Measurements from ENCODE around the gene DECR2. TPM values are rescaled to one million over a fixed set of nuclear protein-coding genes. Genes with fewer than 3 reads are reported as not detected.
"Not testable (repeated sequence)": the region's sequence is repeated elsewhere in the genome, so short reads cannot be mapped to it uniquely, and the experiment has no call there.

DECR2 gene
- total RNA-seq, 1 experiment from 2014 or later = 27.5 TPM

DNA sequence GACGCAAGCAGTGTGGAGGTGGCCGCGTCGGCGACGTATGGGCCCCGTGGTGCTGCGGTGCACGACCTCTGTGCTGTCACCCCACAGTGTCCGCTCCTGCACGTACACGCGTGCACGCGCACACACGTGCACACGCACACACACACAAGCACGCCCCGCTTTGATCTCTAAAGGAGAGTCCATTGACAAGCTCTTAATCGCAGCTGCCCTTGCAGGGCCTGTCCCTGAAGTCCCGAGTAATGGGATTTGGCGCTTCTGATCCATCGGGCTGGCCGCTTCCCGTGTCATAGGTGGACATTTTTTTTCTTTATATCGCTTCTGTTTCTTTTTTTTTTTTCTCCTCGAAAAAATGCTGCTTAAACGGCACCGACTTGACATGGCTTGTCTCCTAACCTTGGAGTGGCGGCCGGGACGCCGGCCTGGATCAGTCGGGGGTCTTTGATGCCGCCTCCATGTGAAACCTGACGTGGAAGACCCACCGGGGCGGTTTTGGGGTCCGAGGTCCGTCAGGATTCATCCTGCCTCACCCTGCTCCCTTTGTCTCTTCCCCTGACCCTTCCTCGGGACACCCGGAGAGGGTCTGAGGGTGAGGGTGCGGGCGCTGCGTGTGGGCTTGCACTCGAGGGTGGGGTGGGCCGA, 40.9 kb upstream of the DECR2 start:
- POLR2A ChIA-PET (ENCODE audit: low non-redundant PET) = no interaction called here
- H3K4me1 ChIP-seq (ENCODE audit: insufficient read depth, low read length, poor library complexity, severe bottlenecking) = no peaks in the 10 kb centered on the region
- no peak overlapping the region for H3K27ac ChIP-seq (ENCODE audit: low read depth, low read length, poor library complexity, severe bottlenecking)
- DNase-seq (ENCODE audit: low spot score) = no peak
- H3K27me3 ChIP-seq (replicated peaks; ENCODE audit: insufficient read depth, low read depth, low read length, poor library complexity) = no peaks in the 10 kb centered on the region
- intact Hi-C loops (cut with micrococcal nuclease; ENCODE audit: unreplicated experiment) = loop anchor here (5.0 kb wide), 1 partner anchor 254 kb away; no protein-coding TSS in a partner anchor
- H3K9me3 ChIP-seq (ENCODE audit: low read depth, low read length, poor library complexity, severe bottlenecking) = no peaks in the 10 kb centered on the region
- no peaks in the 10 kb centered on the region for H3K36me3 ChIP-seq (ENCODE audit: insufficient read depth, low read length, poor library complexity, severe bottlenecking)
- CTCF ChIA-PET = interaction anchor here (2.0 kb wide), 1 partner anchor 295 kb away, joined by 11 read pairs; no protein-coding TSS in a partner anchor
- no peak overlapping the region for H3K4me3 ChIP-seq (ENCODE audit: low read depth, low read length, poor library complexity, severe bottlenecking)
- TF ChIP-seq EZH2 (IDR thresholded peaks at IDR 0.05; ENCODE audit: borderline replicate concordance, low read depth, low read length, poor library complexity, severe bottlenecking) = no peak
- TF ChIP-seq, protein P1, sequence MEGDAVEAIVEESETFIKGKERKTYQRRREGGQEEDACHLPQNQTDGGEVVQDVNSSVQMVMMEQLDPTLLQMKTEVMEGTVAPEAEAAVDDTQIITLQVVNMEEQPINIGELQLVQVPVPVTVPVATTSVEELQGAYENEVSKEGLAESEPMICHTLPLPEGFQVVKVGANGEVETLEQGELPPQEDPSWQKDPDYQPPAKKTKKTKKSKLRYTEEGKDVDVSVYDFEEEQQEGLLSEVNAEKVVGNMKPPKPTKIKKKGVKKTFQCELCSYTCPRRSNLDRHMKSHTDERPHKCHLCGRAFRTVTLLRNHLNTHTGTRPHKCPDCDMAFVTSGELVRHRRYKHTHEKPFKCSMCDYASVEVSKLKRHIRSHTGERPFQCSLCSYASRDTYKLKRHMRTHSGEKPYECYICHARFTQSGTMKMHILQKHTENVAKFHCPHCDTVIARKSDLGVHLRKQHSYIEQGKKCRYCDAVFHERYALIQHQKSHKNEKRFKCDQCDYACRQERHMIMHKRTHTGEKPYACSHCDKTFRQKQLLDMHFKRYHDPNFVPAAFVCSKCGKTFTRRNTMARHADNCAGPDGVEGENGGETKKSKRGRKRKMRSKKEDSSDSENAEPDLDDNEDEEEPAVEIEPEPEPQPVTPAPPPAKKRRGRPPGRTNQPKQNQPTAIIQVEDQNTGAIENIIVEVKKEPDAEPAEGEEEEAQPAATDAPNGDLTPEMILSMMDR (conservative IDR thresholded peaks at IDR 0.05; ENCODE audit: low read depth, low read length) = no peak
- no TSS peak for BruUV-seq (replicated peaks)

DNA sequence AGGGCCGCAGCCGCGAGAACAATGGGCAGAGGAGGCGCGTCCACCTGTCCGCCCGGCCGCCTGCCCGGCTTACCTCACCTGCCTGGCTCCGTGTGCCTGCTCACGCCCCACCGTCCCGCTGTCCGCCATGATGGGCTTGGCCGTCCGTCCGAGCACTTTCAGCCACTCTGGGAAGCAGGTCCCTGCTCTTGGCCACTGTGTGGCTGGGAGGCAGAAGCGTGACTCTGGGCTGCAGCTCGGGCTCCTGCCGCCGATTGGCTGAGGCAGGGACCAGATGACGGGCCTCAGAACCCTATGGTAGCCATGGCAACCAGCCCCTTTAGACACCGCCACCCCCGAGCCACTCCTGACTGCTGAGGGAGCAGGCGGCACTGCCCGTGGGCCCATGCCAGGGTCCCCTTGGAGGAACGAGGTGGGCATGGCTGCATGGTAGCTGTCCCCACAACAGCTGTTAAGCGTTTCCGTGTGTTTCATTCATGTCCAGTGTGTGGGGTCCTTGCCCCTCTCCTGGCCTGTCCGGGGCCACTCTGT, 40.3 kb upstream of the DECR2 start:
- ChIA-PET POLR2A (ENCODE audit: low non-redundant PET) (no interaction called here), CTCF (interaction anchor here (0.6 to 2.2 kb wide), 6 partner anchors 8 to 296 kb away, joined by 3 to 25 read pairs (median 7); no protein-coding TSS in a partner anchor)
- no peak for DNase-seq (ENCODE audit: low spot score)
- H3K4me3 ChIP-seq (ENCODE audit: low read depth, low read length, poor library complexity, severe bottlenecking) = no peak overlapping the region
- no TSS peak for BruUV-seq (replicated peaks)
- H3K27me3 ChIP-seq (replicated peaks; ENCODE audit: insufficient read depth, low read depth, low read length, poor library complexity) = no peaks in the 10 kb centered on the region
- TF ChIP-seq, protein P1 (conservative IDR thresholded peaks at IDR 0.05; ENCODE audit: low read depth, low read length) = no peak
- TF ChIP-seq EZH2 (IDR thresholded peaks at IDR 0.05; ENCODE audit: borderline replicate concordance, low read depth, low read length, poor library complexity, severe bottlenecking) = no peak
- intact Hi-C loops (cut with micrococcal nuclease; ENCODE audit: unreplicated experiment) = loop anchor here (5.0 kb wide), 1 partner anchor 254 kb away; no protein-coding TSS in a partner anchor
- no peaks in the 10 kb centered on the region for H3K4me1 ChIP-seq (ENCODE audit: insufficient read depth, low read length, poor library complexity, severe bottlenecking)
- no peaks in the 10 kb centered on the region for H3K9me3 ChIP-seq (ENCODE audit: low read depth, low read length, poor library complexity, severe bottlenecking)
- no peaks in the 10 kb centered on the region for H3K36me3 ChIP-seq (ENCODE audit: insufficient read depth, low read length, poor library complexity, severe bottlenecking)
- no peak overlapping the region for H3K27ac ChIP-seq (ENCODE audit: low read depth, low read length, poor library complexity, severe bottlenecking)

DNA sequence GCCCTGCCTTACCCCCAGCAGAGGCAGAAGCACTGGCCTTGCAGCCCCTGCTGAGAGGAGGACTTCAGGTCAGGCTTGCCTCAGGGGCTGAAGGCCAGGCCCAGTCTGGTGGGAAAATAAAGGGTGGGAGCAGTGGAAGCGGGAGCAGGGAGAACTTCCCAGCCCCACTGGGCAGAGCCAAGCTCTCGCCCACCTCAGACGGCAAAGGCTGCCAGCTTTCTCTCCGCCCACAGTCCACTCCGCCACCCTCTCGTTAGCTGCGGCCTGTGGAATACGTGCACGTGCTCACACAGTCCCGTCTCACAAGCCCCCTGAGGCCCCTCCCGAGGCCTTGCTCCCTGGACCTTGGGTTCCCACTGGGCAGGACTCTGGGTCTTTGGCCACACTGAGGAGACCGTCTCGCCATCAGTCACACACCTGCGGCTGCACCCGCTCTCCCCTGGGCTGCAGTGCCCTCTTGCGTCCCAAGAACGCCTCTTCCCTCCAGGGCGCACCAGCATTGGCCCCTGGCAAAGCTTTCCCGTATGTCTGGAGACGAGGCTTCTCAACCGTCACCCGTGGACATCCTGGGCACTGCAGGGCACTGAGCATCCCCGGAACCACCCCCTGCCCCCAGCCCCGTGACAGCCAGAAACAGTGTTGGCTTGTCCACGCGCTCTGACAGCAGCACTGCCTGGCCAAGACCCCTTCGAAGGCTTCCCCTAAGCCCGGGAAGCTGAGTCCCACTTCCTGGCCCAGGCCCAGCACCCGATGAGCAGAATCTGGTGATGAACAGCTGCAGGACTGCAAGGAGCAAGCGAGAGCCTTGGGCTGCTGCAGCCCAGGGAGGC, 39.6 kb upstream of the DECR2 start:
- POLR2A ChIA-PET (ENCODE audit: low non-redundant PET) = interaction anchor here (0.6 kb wide), 1 partner anchor 176 kb away, joined by 13 read pairs; no protein-coding TSS in a partner anchor
- TF ChIP-seq EZH2 (IDR thresholded peaks at IDR 0.05; ENCODE audit: borderline replicate concordance, low read depth, low read length, poor library complexity, severe bottlenecking) = no peak
- TF ChIP-seq, protein P1 (conservative IDR thresholded peaks at IDR 0.05; ENCODE audit: low read depth, low read length) = peak; percentile 89
- intact Hi-C loops (cut with micrococcal nuclease; ENCODE audit: unreplicated experiment) = loop anchor here (5.0 kb wide), 1 partner anchor 255 kb away; no protein-coding TSS in a partner anchor

GRCh38 chr16:362702-362999, 39.0 kb upstream of the DECR2 start:
- H3K4me3 ChIP-seq (ENCODE audit: low read depth, low read length, poor library complexity, severe bottlenecking); DNase-seq (ENCODE audit: low spot score); H3K36me3 ChIP-seq (ENCODE audit: insufficient read depth, low read length, poor library complexity, severe bottlenecking); H3K9me3 ChIP-seq (ENCODE audit: low read depth, low read length, poor library complexity, severe bottlenecking); H3K4me1 ChIP-seq (ENCODE audit: insufficient read depth, low read length, poor library complexity, severe bottlenecking); BruUV-seq (replicated peaks); H3K27ac ChIP-seq (ENCODE audit: low read depth, low read length, poor library complexity, severe bottlenecking); H3K27me3 ChIP-seq (replicated peaks; ENCODE audit: insufficient read depth, low read depth, low read length, poor library complexity): not testable (repeated sequence)
- POLR2A ChIA-PET (ENCODE audit: low non-redundant PET) = interaction anchor here (0.6 kb wide), 1 partner anchor 176 kb away, joined by 13 read pairs; no protein-coding TSS in a partner anchor
- intact Hi-C loops (cut with micrococcal nuclease; ENCODE audit: unreplicated experiment) = loop anchor here (5.0 kb wide), 1 partner anchor 255 kb away; no protein-coding TSS in a partner anchor
- CTCF ChIA-PET = interaction anchor here (0.6 to 2.2 kb wide), 9 partner anchors 10 to 319 kb away, joined by 3 to 25 read pairs (median 5); no protein-coding TSS in a partner anchor

More for the DNA sequence above, 39.6 kb upstream of the DECR2 start:
- no peak overlapping the region for H3K4me3 ChIP-seq (ENCODE audit: low read depth, low read length, poor library complexity, severe bottlenecking)
- H3K36me3 ChIP-seq (ENCODE audit: insufficient read depth, low read length, poor library complexity, severe bottlenecking) = peaks cover 2% of the 10 kb centered on the region
- H3K4me1 ChIP-seq (ENCODE audit: insufficient read depth, low read length, poor library complexity, severe bottlenecking) = no peaks in the 10 kb centered on the region
- no peak overlapping the region for H3K27ac ChIP-seq (ENCODE audit: low read depth, low read length, poor library complexity, severe bottlenecking)
- no peaks in the 10 kb centered on the region for H3K27me3 ChIP-seq (replicated peaks; ENCODE audit: insufficient read depth, low read depth, low read length, poor library complexity)
- CTCF ChIA-PET = interaction anchor here (0.6 to 2.2 kb wide), 11 partner anchors 9 to 318 kb away, joined by 3 to 25 read pairs (median 5); no protein-coding TSS in a partner anchor
- DNase-seq (ENCODE audit: low spot score) = peak; percentile 88
- BruUV-seq (replicated peaks) = no TSS peak
- no peaks in the 10 kb centered on the region for H3K9me3 ChIP-seq (ENCODE audit: low read depth, low read length, poor library complexity, severe bottlenecking)
